NCI-H82 treated with DMSO at 0.1 percent for 48 hours (cell line): ENCODE data around the gene AGK.
"Not testable (repeated sequence)": the region's sequence is repeated elsewhere in the genome, so short reads cannot be mapped to it uniquely, and the experiment has no call there.

Experiments
- DNase-seq: peaks from one replicate; lab custom pipeline; 2025; ENCODE audit not compliant: unreplicated experiment; lab: John Stamatoyannopoulos, UW

Gene AGK

GRCh38 chr7:141645188-141645587, 94.0 kb downstream of the AGK start:
- DNase-seq: no peak

- DNase-seq: no peak
Observed at GRCh38 chr7:141646826-141647480, 95.7 kb downstream of the AGK start.

GRCh38 chr7:141647701-141648100, 96.5 kb downstream of the AGK start:
- DNase-seq: not testable (repeated sequence)

- no peak for DNase-seq
Observed at GRCh38 chr7:141648276-141649114, 97.3 kb downstream of the AGK start.

- DNase-seq: no peak
Observed at GRCh38 chr7:141649137-141649864, 98.1 kb downstream of the AGK start.

GRCh38 chr7:141649865-141650634, 98.8 kb downstream of the AGK start:
- peak; percentile 39 for DNase-seq

- DNase-seq: no peak
Observed at GRCh38 chr7:141651417-141651816, 100.2 kb downstream of the AGK start.

GRCh38 chr7:141652691-141653090, 101.5 kb downstream of the AGK start:
- no peak for DNase-seq

GRCh38 chr7:141654551-141654950, 103.3 kb downstream of the AGK start:
- DNase-seq: peak; percentile 33

GRCh38 chr7:141659501-141659900, 108.3 kb downstream of the AGK start:
- no peak for DNase-seq

GRCh38 chr7:141660259-141660658, 109.0 kb downstream of the AGK start:
- no peak for DNase-seq

GRCh38 chr7:141663081-141663849, 112.1 kb downstream of the AGK start:
- no peak for DNase-seq

- no peak for DNase-seq
Observed at GRCh38 chr7:141664450-141664849, 113.2 kb downstream of the AGK start.

GRCh38 chr7:141665208-141666035, 114.2 kb downstream of the AGK start:
- no peak for DNase-seq

- no peak for DNase-seq
Observed at GRCh38 chr7:141666071-141666470, 114.9 kb downstream of the AGK start.

- no peak for DNase-seq
Observed at GRCh38 chr7:141668853-141669252, 117.6 kb downstream of the AGK start.

- DNase-seq: no peak
Observed at GRCh38 chr7:141671705-141672496, 120.7 kb downstream of the AGK start.

- no peak for DNase-seq
Observed at GRCh38 chr7:141673346-141673745, 122.1 kb downstream of the AGK start.
